A673 (cell line): Measurements from ENCODE around the gene HMGXB3.

Source experiments
- EZH2 ChIP-seq: fragments of 200-600 bp; sonication (generic); IDR thresholded peaks from 2 replicates; pipeline ENCODE4 v1.6.1; 2017; ENCODE audit warnings: borderline replicate concordance, low read depth, mild to moderate bottlenecking, mixed read lengths, antibody characterized with exemption, low read length; ENCODE audit not compliant: poor library complexity, severe bottlenecking
- TF ChIP-seq, protein P1 (sequence below): fragments of 300-800, 200-600 bp; sonication (generic); conservative IDR thresholded peaks from 2 replicates; pipeline ENCODE4 v1.5.1; 2017; ENCODE audit warnings: low read depth, mild to moderate bottlenecking, antibody characterized with exemption, low read length, moderate library complexity, mixed read lengths

DNA sequence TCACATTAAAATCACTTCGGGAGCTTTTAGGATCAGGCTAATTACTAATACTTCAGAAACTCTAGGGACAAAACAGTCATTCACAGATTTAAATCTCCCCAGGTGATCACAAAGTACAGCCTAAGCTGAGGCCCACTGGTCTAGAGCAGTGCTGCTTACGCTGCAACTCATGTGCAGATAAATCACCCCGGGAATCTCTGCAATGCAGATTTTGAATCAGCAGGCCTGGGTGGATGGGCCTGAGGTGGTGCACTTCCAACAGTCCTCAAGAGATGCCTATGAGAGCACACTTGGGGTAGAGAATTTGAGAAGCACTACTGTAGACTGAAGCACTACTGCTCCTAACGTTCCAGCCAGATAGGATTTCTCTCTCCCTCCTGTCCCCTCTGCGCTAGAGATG, 57.5 kb downstream of the HMGXB3 start:
- TF ChIP-seq, protein P1, sequence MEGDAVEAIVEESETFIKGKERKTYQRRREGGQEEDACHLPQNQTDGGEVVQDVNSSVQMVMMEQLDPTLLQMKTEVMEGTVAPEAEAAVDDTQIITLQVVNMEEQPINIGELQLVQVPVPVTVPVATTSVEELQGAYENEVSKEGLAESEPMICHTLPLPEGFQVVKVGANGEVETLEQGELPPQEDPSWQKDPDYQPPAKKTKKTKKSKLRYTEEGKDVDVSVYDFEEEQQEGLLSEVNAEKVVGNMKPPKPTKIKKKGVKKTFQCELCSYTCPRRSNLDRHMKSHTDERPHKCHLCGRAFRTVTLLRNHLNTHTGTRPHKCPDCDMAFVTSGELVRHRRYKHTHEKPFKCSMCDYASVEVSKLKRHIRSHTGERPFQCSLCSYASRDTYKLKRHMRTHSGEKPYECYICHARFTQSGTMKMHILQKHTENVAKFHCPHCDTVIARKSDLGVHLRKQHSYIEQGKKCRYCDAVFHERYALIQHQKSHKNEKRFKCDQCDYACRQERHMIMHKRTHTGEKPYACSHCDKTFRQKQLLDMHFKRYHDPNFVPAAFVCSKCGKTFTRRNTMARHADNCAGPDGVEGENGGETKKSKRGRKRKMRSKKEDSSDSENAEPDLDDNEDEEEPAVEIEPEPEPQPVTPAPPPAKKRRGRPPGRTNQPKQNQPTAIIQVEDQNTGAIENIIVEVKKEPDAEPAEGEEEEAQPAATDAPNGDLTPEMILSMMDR: no peak
- no peak for TF ChIP-seq EZH2
